Esophagus muscularis mucosa (tissue), 4 donors: ENCODE results near the gene MAML3. TPM values are rescaled to one million over a fixed set of nuclear protein-coding genes. Genes with fewer than 3 reads are reported as not detected.

Experiments
- DNase-seq: peaks from one replicate; pipeline ENCODE4 v3.0.0-alpha.2; 2017; ENCODE audit errors: extremely low spot score
- H3K27ac ChIP-seq, 4 donors: fragments of 200-600 bp; sonication (generic); replicated peaks in 1 of 4; 1 replicate in 3 of 4; 2 replicates in 1 of 4; pipeline ENCODE4 v1.5.1; 2016 to 2019; ENCODE audit warnings: mild to moderate bottlenecking in 1 of 4
- H3K27me3 ChIP-seq, 4 donors: fragments of 200-600 bp; sonication (generic); one replicate each; pipeline versions ENCODE4 v1.5.1 to v1.6.0; 2016 to 2019
- H3K36me3 ChIP-seq, 4 donors: fragments of 200-600 bp; sonication (generic); one replicate each; pipeline ENCODE4 v1.5.1; 2016 to 2019
- H3K4me1 ChIP-seq, 4 donors: fragments of 200-600 bp; sonication (generic); one replicate each; pipeline ENCODE4 v1.5.1; 2016 to 2019
- H3K4me3 ChIP-seq, 4 donors: fragments of 200-600 bp; sonication (generic); 1 replicate in 2 of 4; 2 replicates in 2 of 4; pipeline ENCODE4 v1.5.1; 2016 to 2019; ENCODE audit warnings: mild to moderate bottlenecking in 4 of 4, moderate library complexity in 1 of 4
- H3K9me3 ChIP-seq, 4 donors: fragments of 200-600 bp; sonication (generic); 1 replicate in 3 of 4; 2 replicates in 1 of 4; pipeline ENCODE4 v1.5.1; 2016 to 2019
- EP300 ChIP-seq: sonication (generic); formaldehyde crosslinking; IDR thresholded peaks from one replicate; pipeline ENCODE4 v1.6.1; 2017; ENCODE audit warnings: antibody characterized with exemption
- POLR2A ChIP-seq: fragments of 450-650 bp; IDR thresholded peaks from one replicate; pipeline ENCODE4 v1.6.1; 2017; ENCODE audit warnings: antibody characterized with exemption, moderate library complexity, mild to moderate bottlenecking, low read depth
- POLR2AphosphoS5 ChIP-seq, 2 donors: sonication (generic); formaldehyde crosslinking; IDR thresholded peaks; one replicate each; pipeline ENCODE4 v1.6.1; 2017; ENCODE audit warnings: antibody characterized with exemption in 2 of 2
- WGBS: methylation state at CpG from one replicate; pipeline ENCODE4 v1.1.5; 2018; 5-methylcytosine and 5-hydroxymethylcytosine counted together
- intact Hi-C: fragments of 100-400 bp; cut with DNase I; formaldehyde crosslinking; loops from one replicate; pipeline ENCODE4 v1.15.1; 2023
- total RNA-seq, 4 donors: library from RNA; depleted of rRNA; stranded (reverse); fragments of >200 nt; gene quantifications; one replicate each; pipeline versions ENCODE4 v1.1.0 to v1.2.1, GENCODE V29; 2016
- TF ChIP-seq, protein P1 (sequence below), 3 experiments: fragments of 200-600 bp in 2 of 3; fragments of 450-650 bp in 1 of 3; sonication (generic) in 2 of 3; IDR thresholded peaks; one replicate each; pipeline ENCODE4 v1.5.1; 2017 to 2019; ENCODE audit warnings: antibody characterized with exemption in 3 of 3, mild to moderate bottlenecking in 2 of 3, moderate library complexity in 1 of 3

MAML3 gene
- total RNA-seq, 4 donors from 2014 or later, result 5.0 to 8.7 (median 7.1) TPM

DNA sequence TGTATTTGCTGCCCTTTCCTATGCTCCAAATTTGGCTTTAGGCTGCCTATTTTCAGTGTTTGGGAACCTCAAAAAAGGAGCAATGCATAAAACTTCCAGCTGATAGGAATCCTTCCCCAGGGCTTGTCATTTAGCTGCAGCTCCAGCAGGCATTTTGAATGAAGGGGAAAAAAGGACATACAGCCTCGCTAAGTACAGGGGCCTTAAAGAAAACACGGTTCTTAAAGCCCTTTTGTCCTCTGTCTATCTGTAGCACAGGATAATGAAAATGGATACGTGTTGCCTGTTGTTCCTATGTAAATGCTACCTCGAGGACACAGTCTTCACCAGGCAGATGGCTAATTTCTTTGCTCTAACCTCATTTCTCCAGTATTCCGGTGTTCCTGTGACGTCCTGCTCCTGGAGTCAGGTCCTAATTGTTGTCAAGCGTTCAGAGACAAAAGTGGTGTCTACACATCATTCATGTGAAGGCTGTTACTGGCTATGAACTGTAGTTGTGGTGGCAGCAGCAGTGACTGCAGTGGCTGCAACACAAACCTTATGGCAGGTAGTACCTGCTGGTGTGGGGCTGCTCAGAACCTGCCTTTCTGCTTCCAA is 371.0 kb downstream of the MAML3 start:
- H3K9me3 ChIP-seq, result no peaks in the 10 kb centered on the region
- H3K4me1 ChIP-seq, result no peaks in the 10 kb centered on the region
- intact Hi-C loops, result no loop called here
- no peak overlapping the region for H3K27ac ChIP-seq
- H3K27me3 ChIP-seq, result no peaks in the 10 kb centered on the region
- WGBS, result 93% methylated on average over 7 of the region's 7 CpGs
- TF ChIP-seq, protein P1, sequence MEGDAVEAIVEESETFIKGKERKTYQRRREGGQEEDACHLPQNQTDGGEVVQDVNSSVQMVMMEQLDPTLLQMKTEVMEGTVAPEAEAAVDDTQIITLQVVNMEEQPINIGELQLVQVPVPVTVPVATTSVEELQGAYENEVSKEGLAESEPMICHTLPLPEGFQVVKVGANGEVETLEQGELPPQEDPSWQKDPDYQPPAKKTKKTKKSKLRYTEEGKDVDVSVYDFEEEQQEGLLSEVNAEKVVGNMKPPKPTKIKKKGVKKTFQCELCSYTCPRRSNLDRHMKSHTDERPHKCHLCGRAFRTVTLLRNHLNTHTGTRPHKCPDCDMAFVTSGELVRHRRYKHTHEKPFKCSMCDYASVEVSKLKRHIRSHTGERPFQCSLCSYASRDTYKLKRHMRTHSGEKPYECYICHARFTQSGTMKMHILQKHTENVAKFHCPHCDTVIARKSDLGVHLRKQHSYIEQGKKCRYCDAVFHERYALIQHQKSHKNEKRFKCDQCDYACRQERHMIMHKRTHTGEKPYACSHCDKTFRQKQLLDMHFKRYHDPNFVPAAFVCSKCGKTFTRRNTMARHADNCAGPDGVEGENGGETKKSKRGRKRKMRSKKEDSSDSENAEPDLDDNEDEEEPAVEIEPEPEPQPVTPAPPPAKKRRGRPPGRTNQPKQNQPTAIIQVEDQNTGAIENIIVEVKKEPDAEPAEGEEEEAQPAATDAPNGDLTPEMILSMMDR (IDR thresholded peaks at IDR 0.05), result no peak
- TF ChIP-seq POLR2AphosphoS5 (IDR thresholded peaks at IDR 0.05) (no peak), POLR2A (no peak), EP300 (no peak)
- no peaks in the 10 kb centered on the region for H3K36me3 ChIP-seq
- DNase-seq, result no peak
- no peak overlapping the region for H3K4me3 ChIP-seq

DNA sequence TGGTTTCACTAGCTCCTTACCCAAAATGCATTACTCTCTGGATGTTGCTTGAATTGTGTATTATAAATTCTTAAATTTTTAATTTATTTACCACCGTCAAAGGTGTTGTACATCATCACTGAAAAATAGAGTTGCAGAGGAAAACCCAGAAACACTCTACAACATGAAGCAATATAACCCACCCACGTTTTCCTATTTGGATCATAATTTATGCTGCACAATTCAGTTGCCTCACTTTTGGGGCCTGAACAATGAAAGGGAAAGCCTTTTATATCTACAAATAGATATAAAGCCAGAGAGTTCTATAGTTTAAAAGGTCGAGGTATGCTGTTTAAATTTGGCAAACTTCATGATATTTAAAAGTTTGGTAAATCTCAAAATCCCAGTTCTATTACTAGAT is 372.9 kb downstream of the MAML3 start:
- no peaks in the 10 kb centered on the region for H3K27me3 ChIP-seq
- no peaks in the 10 kb centered on the region for H3K4me1 ChIP-seq
- intact Hi-C loops, result no loop called here
- H3K9me3 ChIP-seq, result no peaks in the 10 kb centered on the region
- TF ChIP-seq POLR2A (no peak), POLR2AphosphoS5 (IDR thresholded peaks at IDR 0.05) (no peak), EP300 (no peak)
- TF ChIP-seq, protein P1 (IDR thresholded peaks at IDR 0.05), result no peak
- no peak overlapping the region for H3K27ac ChIP-seq
- no peak for DNase-seq
- no peak overlapping the region for H3K4me3 ChIP-seq
- WGBS, result 80% methylated on average over 3 of the region's 3 CpGs
- H3K36me3 ChIP-seq, result no peaks in the 10 kb centered on the region

DNA sequence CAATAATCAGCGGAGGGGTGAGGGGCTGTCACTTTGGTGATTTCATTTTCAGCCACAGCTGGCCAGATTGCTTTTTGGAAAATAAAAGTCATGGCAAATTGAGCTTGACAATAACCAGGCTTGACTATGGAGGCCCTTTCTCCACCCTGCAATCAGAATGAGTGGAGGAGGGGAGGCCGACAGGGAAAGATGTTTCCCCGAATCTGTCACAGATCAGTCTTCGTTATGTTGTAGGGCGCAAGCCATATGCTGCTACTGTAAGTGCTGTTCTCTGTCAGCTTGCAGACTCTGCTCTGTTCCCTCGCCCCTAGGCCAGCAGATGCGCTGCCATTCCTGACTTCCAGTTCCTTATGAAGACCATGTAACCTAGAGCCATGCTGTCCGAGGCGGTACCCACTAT is 374.3 kb downstream of the MAML3 start:
- no peak for DNase-seq
- 99% methylated on average over 8 of the region's 9 CpGs for WGBS
- intact Hi-C loops, result no loop called here

DNA sequence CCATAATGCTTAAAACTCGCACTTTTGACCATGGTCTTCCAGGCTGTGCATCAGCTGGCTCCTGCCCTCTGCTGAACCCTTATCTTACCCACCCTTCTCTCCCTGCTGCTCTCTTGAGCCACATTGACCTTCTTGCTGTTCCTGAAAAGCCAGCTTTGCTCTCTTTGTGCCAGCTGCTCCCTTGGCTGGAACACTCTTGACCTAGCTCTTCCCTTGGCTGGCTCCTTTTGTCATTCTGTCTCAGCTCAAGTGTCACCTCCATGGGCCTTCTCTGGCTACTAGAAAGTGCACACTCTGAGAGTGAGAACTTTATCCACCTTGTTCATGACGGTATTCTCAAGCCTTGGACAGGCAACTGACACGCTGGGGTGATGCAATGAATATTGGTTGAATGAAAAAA is 376.2 kb downstream of the MAML3 start:
- Histone ChIP-seq H3K9me3 (no peaks in the 10 kb centered on the region), H3K36me3 (no peaks in the 10 kb centered on the region), H3K4me3 (no peak overlapping the region), H3K27ac (no peak overlapping the region), H3K4me1 (no peaks in the 10 kb centered on the region), H3K27me3 (no peaks in the 10 kb centered on the region)
- DNase-seq, result no peak
- intact Hi-C loops, result no loop called here
- TF ChIP-seq, protein P1 (IDR thresholded peaks at IDR 0.05), result no peak
- TF ChIP-seq EP300 (no peak), POLR2A (no peak), POLR2AphosphoS5 (IDR thresholded peaks at IDR 0.05) (no peak)
- 93% methylated on average over 3 of the region's 3 CpGs for WGBS

More for the DNA sequence above, 374.3 kb downstream of the MAML3 start:
- no peak overlapping the region for H3K4me3 ChIP-seq
- TF ChIP-seq POLR2AphosphoS5 (IDR thresholded peaks at IDR 0.05) (no peak), EP300 (no peak), POLR2A (no peak)
- TF ChIP-seq, protein P1 (IDR thresholded peaks at IDR 0.05), result no peak
- H3K9me3 ChIP-seq, result no peaks in the 10 kb centered on the region
- no peaks in the 10 kb centered on the region for H3K4me1 ChIP-seq
- no peak overlapping the region for H3K27ac ChIP-seq
- no peaks in the 10 kb centered on the region for H3K27me3 ChIP-seq
- no peaks in the 10 kb centered on the region for H3K36me3 ChIP-seq

DNA sequence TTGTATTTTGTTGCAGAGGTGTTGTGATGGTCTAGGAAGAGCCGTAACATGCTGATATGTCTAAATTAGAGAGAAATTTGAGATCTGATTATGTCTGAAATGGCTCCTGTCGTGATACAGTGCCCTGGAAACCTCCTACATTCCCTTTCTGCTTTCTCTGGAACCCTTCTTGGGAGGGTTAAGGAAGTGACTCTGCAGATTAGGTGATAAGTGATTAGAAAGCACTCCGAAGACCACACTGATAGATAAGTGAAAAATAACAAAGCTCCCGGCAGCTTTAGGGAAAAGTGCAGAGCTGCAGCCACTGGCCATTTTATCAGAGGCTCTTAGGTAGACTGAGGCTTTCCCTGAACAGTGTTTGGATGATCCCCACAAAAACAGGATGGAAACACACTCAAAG is 377.7 kb downstream of the MAML3 start:
- Histone ChIP-seq H3K9me3 (no peaks in the 10 kb centered on the region), H3K4me1 (peaks cover 0 to 3% (median under 1%) of the 10 kb centered on the region in 4 donors), H3K27me3 (no peaks in the 10 kb centered on the region), H3K36me3 (no peaks in the 10 kb centered on the region), H3K4me3 (no peak overlapping the region), H3K27ac (no peak overlapping the region)
- TF ChIP-seq EP300 (no peak), POLR2A (no peak)
- 89% methylated on average over 4 of the region's 4 CpGs for WGBS
- intact Hi-C loops, result no loop called here
- DNase-seq, result no peak
